H1 (cell line): ENCODE results near the gene CHST9. TPM values are rescaled to one million over a fixed set of nuclear protein-coding genes. Genes with fewer than 3 reads are reported as not detected.

Source experiments
- CTCF ChIA-PET: fragments of 300-600 bp; sonication (Branson Sonifier 250); formaldehyde crosslinking; loops from one replicate; lab custom pipeline; 2021; ENCODE audit not compliant: partially characterized antibody; lab: Charles Lee
- POLR2A ChIA-PET: fragments of 300-600 bp; sonication (Branson Sonifier 250); formaldehyde crosslinking; loops from one replicate; lab custom pipeline; 2021; ENCODE audit warnings: inconsistent platforms; ENCODE audit not compliant: partially characterized antibody; lab: Charles Lee
- DNase-seq, 2 experiments: peaks; one replicate each; pipeline versions ENCODE4 v3.0.0 to v3.0.0-alpha.2; 2010 to 2022; ENCODE audit warnings: low spot score in 2 of 2, low read depth in 1 of 2, mixed read lengths in 1 of 2
- FAIRE-seq: peaks from 2 replicates; lab custom pipeline; 2011; peaks lifted over from hg19 to GRCh38; lab: Jason Lieb, UNC
- H2AFZ ChIP-seq: 2 replicates; pipeline ENCODE4 v1.8.1; 2012; ENCODE audit warnings: low read length, inconsistent platforms
- H2AK5ac ChIP-seq: 2 replicates; pipeline ENCODE4 v1.6.1; 2013; ENCODE audit warnings: low read depth, low read length
- H2BK120ac ChIP-seq: replicated peaks from 2 replicates; pipeline ENCODE3; 2013; ENCODE audit warnings: low read depth, low read length, inconsistent platforms
- H2BK12ac ChIP-seq: 2 replicates; pipeline ENCODE4 v1.6.1; 2013; ENCODE audit warnings: low read depth, low read length
- H2BK15ac ChIP-seq: 2 replicates; pipeline ENCODE4 v1.6.1; 2013; ENCODE audit warnings: low read length
- H2BK20ac ChIP-seq: 2 replicates; pipeline ENCODE4 v1.6.1; 2013; ENCODE audit warnings: low read length
- H2BK5ac ChIP-seq: 2 replicates; pipeline ENCODE4 v1.6.1; 2013; ENCODE audit warnings: low read depth, low read length
- H3K14ac ChIP-seq: 2 replicates; pipeline ENCODE4 v1.6.1; 2013; ENCODE audit warnings: inconsistent platforms; ENCODE audit not compliant: insufficient read length
- H3K18ac ChIP-seq: 2 replicates; pipeline ENCODE4 v1.6.1; 2013; ENCODE audit warnings: low read length; ENCODE audit errors: extremely low read depth
- H3K23ac ChIP-seq: 2 replicates; pipeline ENCODE4 v1.6.1; 2013; ENCODE audit warnings: inconsistent platforms; ENCODE audit not compliant: insufficient read length
- H3K23me2 ChIP-seq: 2 replicates; pipeline ENCODE4 v1.6.1; 2013; ENCODE audit warnings: low read depth, low read length
- H3K27ac ChIP-seq: 2 replicates; pipeline ENCODE4 v1.6.1; 2011; ENCODE audit warnings: low read depth, low read length, inconsistent platforms
- H3K27me3 ChIP-seq, 4 experiments: replicated peaks in 1 of 4; 1 replicate in 1 of 4; 2 replicates in 3 of 4; pipeline versions ENCODE4 v1.6.1 to v1.8.1; 2011 to 2013; ENCODE audit warnings: low read length in 3 of 4, mild to moderate bottlenecking in 3 of 4, inconsistent platforms in 2 of 4, mixed read lengths in 2 of 4, moderate library complexity in 1 of 4; ENCODE audit not compliant: control insufficient read depth in 3 of 4, insufficient read depth in 3 of 4; ENCODE audit errors: extremely low read depth in 1 of 4
- H3K36me3 ChIP-seq, 4 experiments: 2 replicates each; pipeline versions ENCODE4 v1.6.1 to v1.8.1; 2011 to 2013; ENCODE audit warnings: mild to moderate bottlenecking in 4 of 4, low read length in 3 of 4, moderate library complexity in 2 of 4, control low read depth in 1 of 4, inconsistent platforms in 1 of 4; ENCODE audit not compliant: insufficient read depth in 4 of 4, control insufficient read depth in 2 of 4
- H3K4ac ChIP-seq: replicated peaks from 2 replicates; pipeline ENCODE3; 2013; ENCODE audit warnings: low read length, low read depth, mixed read lengths, inconsistent platforms; ENCODE audit not compliant: insufficient read length
- H3K4me1 ChIP-seq, 4 experiments: replicated peaks in 1 of 4; 1 replicate in 1 of 4; 2 replicates in 3 of 4; pipeline versions ENCODE4 v1.6.1 to v1.8.1; 2011 to 2013; ENCODE audit warnings: low read length in 3 of 4, inconsistent platforms in 2 of 4, mixed read lengths in 1 of 4; ENCODE audit not compliant: insufficient read depth in 4 of 4, control insufficient read depth in 3 of 4
- H3K4me2 ChIP-seq, 2 experiments: 2 replicates each; pipeline versions ENCODE4 v1.6.1 to v1.8.1; 2011 to 2013; ENCODE audit warnings: low read depth in 2 of 2, low read length in 2 of 2, control low read depth in 1 of 2, inconsistent platforms in 1 of 2, mild to moderate bottlenecking in 1 of 2; ENCODE audit not compliant: insufficient read depth in 1 of 2
- H3K4me3 ChIP-seq, 4 experiments: fragments of 200-600, 300-600 bp in 1 of 4; sonication (generic), shearing (Covaris generic), sonication (Bioruptor Twin) in 1 of 4; 2 replicates each; pipeline versions ENCODE4 v1.5.1 to v1.8.1; 2011 to 2016; ENCODE audit warnings: low read length in 4 of 4, low read depth in 3 of 4, control low read depth in 2 of 4, inconsistent platforms in 2 of 4, mild to moderate bottlenecking in 2 of 4, mixed read lengths in 1 of 4, moderate library complexity in 1 of 4; ENCODE audit not compliant: insufficient read depth in 2 of 4; ENCODE audit errors: extremely low read depth in 1 of 4
- H3K56ac ChIP-seq: replicated peaks from 2 replicates; pipeline ENCODE3; 2013; ENCODE audit warnings: low read depth, mild to moderate bottlenecking, mixed read lengths, low read length, inconsistent platforms; ENCODE audit not compliant: insufficient read length
- H3K79me1 ChIP-seq: 2 replicates; pipeline ENCODE4 v1.6.1; 2013; ENCODE audit warnings: low read depth, low read length, control low read depth
- H3K79me2 ChIP-seq, 2 experiments: 2 replicates each; pipeline versions ENCODE4 v1.6.1 to v1.8.1; 2012 to 2013; ENCODE audit warnings: low read length in 2 of 2, mild to moderate bottlenecking in 2 of 2, inconsistent platforms in 1 of 2; ENCODE audit not compliant: insufficient read depth in 2 of 2, control insufficient read depth in 1 of 2
- H3K9ac ChIP-seq, 4 experiments: replicated peaks in 1 of 4; 1 replicate in 1 of 4; 2 replicates in 3 of 4; pipeline versions ENCODE4 v1.6.1 to v1.8.1; 2011 to 2013; ENCODE audit warnings: low read depth in 3 of 4, low read length in 3 of 4, control low read depth in 2 of 4, mild to moderate bottlenecking in 2 of 4, moderate library complexity in 2 of 4, inconsistent platforms in 1 of 4; ENCODE audit errors: extremely low read depth in 1 of 4
- H3K9me3 ChIP-seq, 2 experiments: 2 replicates each; pipeline versions ENCODE4 v1.6.1 to v1.8.1; 2012 to 2013; ENCODE audit warnings: mild to moderate bottlenecking in 2 of 2, moderate library complexity in 2 of 2, control low read depth in 1 of 2, inconsistent platforms in 1 of 2, low read depth in 1 of 2, low read length in 1 of 2, mixed read lengths in 1 of 2; ENCODE audit not compliant: insufficient read depth in 2 of 2
- H4K20me1 ChIP-seq, 2 experiments: replicated peaks in 1 of 2; 2 replicates each; pipeline versions ENCODE3 to v1.8.1; 2011 to 2013; ENCODE audit warnings: inconsistent platforms in 2 of 2, low read length in 2 of 2, mild to moderate bottlenecking in 1 of 2; ENCODE audit not compliant: insufficient read depth in 2 of 2, control insufficient read depth in 1 of 2
- H4K5ac ChIP-seq: 2 replicates; pipeline ENCODE4 v1.6.1; 2013; ENCODE audit warnings: low read length, low read depth, mixed read lengths, inconsistent platforms; ENCODE audit not compliant: insufficient read length
- H4K8ac ChIP-seq: 2 replicates; pipeline ENCODE4 v1.8.0; 2013; ENCODE audit warnings: mild to moderate bottlenecking, moderate library complexity, low read length, inconsistent platforms; ENCODE audit not compliant: insufficient read depth; ENCODE audit errors: extremely low read depth
- H4K91ac ChIP-seq: replicated peaks from 2 replicates; pipeline ENCODE3; 2013; ENCODE audit warnings: low read length, mixed read lengths, inconsistent platforms; ENCODE audit not compliant: insufficient read length
- CBX5 ChIP-seq: fragments of 300-800, 300-1000 bp; sonication (generic); IDR thresholded peaks from 2 replicates; pipeline ENCODE4 v1.7.1; 2016; ENCODE audit warnings: antibody characterized with exemption, low read length, low read depth
- CHD2 ChIP-seq: IDR thresholded peaks from 2 replicates; pipeline ENCODE4 v1.6.1; 2012; ENCODE audit warnings: low read length, improper control_type of control experiment
- CTCF ChIP-seq, 3 experiments: IDR thresholded peaks; 1 replicate in 2 of 3; 2 replicates in 1 of 3; pipeline versions ENCODE4 v1.5.1 to v1.6.1; 2011; ENCODE audit warnings: low read length in 3 of 3, mild to moderate bottlenecking in 3 of 3, inconsistent platforms in 2 of 3, low read depth in 1 of 3, moderate library complexity in 1 of 3; ENCODE audit not compliant: insufficient read depth in 1 of 3; ENCODE audit errors: control extremely low read depth in 1 of 3
- FOSL1 ChIP-seq: IDR thresholded peaks from 2 replicates; pipeline ENCODE4 v1.6.1; 2011; ENCODE audit warnings: mild to moderate bottlenecking, low read depth, low read length, moderate library complexity; ENCODE audit not compliant: insufficient read depth
- WGBS, 2 experiments: shearing (Covaris generic) in 1 of 2; methylation state at CpG; one replicate each; pipeline versions ENCODE4 v1.1.6 to v1.1.7; 2013 to 2015; ENCODE audit warnings: low lambda C conversion rate in 2 of 2, mixed read lengths in 2 of 2, inconsistent platforms in 1 of 2, low coverage in 1 of 2, missing lambda C conversion rate in 1 of 2; ENCODE audit not compliant: insufficient replicate concordance in 2 of 2, insufficient coverage in 1 of 2, insufficient read length in 1 of 2; ENCODE audit errors: extremely low coverage in 1 of 2, missing lambda C conversion rate in 1 of 2; 5-methylcytosine and 5-hydroxymethylcytosine counted together
- polyA plus RNA-seq, 7 experiments: library from polyadenylated mRNA; depleted of rRNA in 3 of 7; stranded (reverse) in 5 of 7; unstranded in 2 of 7; fragments of >200 nt in 5 of 7; fragments of 200-250 nt in 2 of 7; gene quantifications; 1 replicate in 5 of 7; 2 replicates in 1 of 7; 4 replicates in 1 of 7; pipeline versions ENCODE4 v1.2.1 to v1.2.3, GENCODE V29; 2011 to 2013; ENCODE audit warnings: missing spikeins in 2 of 7, mixed read lengths in 2 of 7
- total RNA-seq: library from RNA; stranded (reverse); fragmentation: NEBNext Ultra II Directional; extraction: Animal tissue kit (Norgen Biotek cat#: 25700); gene quantifications from 2 replicates; pipeline ENCODE4 v1.2.1, GENCODE V29; 2021

The CHST9 gene
- total and polyA plus RNA-seq, 2 of the 8 experiments (the other 6 are each of a cell fraction or from before 2014, with no cell fraction given) = 3.2 to 24.3 TPM

GRCh38 chr18:27054926-27055325, 130.2 kb downstream of the CHST9 start:
- Histone ChIP-seq H3K4ac (no peak overlapping the region), H3K4me2 (no peak overlapping the region), H3K36me3 (no peaks in the 10 kb centered on the region), H4K20me1 (no peaks in the 10 kb centered on the region), H3K27ac (no peak overlapping the region), H4K91ac (no peak overlapping the region), H2BK5ac (no peak overlapping the region), H3K27me3 (no peaks in the 10 kb centered on the region), H3K9me3 (no peaks in the 10 kb centered on the region), H3K79me2 (no peaks in the 10 kb centered on the region), H3K23me2 (no peaks in the 10 kb centered on the region), H2AFZ (no peak overlapping the region), H4K5ac (no peak overlapping the region), H3K4me1 (peaks cover 0 to 4% (median 2%) of the 10 kb centered on the region in 4 experiments; a peak in 3 of 7 replicates), H3K56ac (no peak overlapping the region), H3K9ac (no peak overlapping the region), H2BK120ac (no peak overlapping the region), H2BK12ac (no peak overlapping the region), H2BK20ac (no peak overlapping the region), H3K79me1 (no peaks in the 10 kb centered on the region), H3K23ac (no peak overlapping the region), H4K8ac (no peak overlapping the region), H3K18ac (no peak overlapping the region), H2AK5ac (no peak overlapping the region), H3K4me3 (no peak overlapping the region), H2BK15ac (no peak overlapping the region), H3K14ac (no peak overlapping the region)
- ChIA-PET POLR2A (no interaction called here), CTCF (no interaction called here)
- TF ChIP-seq CBX5 (no peak), FOSL1 (no peak), CTCF (IDR thresholded peaks at IDR 0.05; ENCODE audit: control extremely low read depth in 1 of 3, insufficient read depth in 1 of 3, low read depth in 1 of 3, low read length in 3 of 3) (no peak), CHD2 (no peak)
- DNase-seq = no peak
- 100% methylated on average over 3 of the region's 3 CpGs; no CpG with 5 or more reads in 1 of the 2 experiments for WGBS, 2 experiments
- FAIRE-seq = no peak
